Measurements from ENCODE around the gene DMBT1. TPM values are rescaled to one million over a fixed set of nuclear protein-coding genes. Genes with fewer than 3 reads are reported as not detected.
A peak's percentile ranks its signal among the peaks of the same experiment; 100 is the strongest.

The DMBT1 gene
- total RNA-seq, 2 donors from 2014 or later = 0.14 TPM; not detected in 1

- no peak overlapping the region for H3K4me3 ChIP-seq
- H3K27me3 ChIP-seq (replicated peaks; ENCODE audit: insufficient read depth) = no peaks in the 10 kb centered on the region
- DNase-seq (ENCODE audit: low spot score) = no peak
- no peaks in the 10 kb centered on the region for H3K36me3 ChIP-seq
- H3K9me3 ChIP-seq = no peaks in the 10 kb centered on the region
- no peak overlapping the region for H3K27ac ChIP-seq
- ATAC-seq (ENCODE audit: insufficient number of reproducible peaks, low FRiP score, low read depth) = no peak
- H3K4me1 ChIP-seq (ENCODE audit: control insufficient read depth in 1 of 2, low read depth in 2 of 2) = no peaks in the 10 kb centered on the region
- no peak for TF ChIP-seq CTCF (IDR thresholded peaks at IDR 0.05)
Measured at GRCh38 chr10:122525788-122526187, 34.8 kb upstream of the DMBT1 start.

- no peaks in the 10 kb centered on the region for H3K36me3 ChIP-seq
- no peaks in the 10 kb centered on the region for H3K4me1 ChIP-seq (ENCODE audit: control insufficient read depth in 1 of 2, low read depth in 2 of 2)
- no peaks in the 10 kb centered on the region for H3K9me3 ChIP-seq
- DNase-seq (ENCODE audit: low spot score) = no peak
- no peak overlapping the region for H3K4me3 ChIP-seq
- no peak overlapping the region for H3K27ac ChIP-seq
- TF ChIP-seq CTCF (IDR thresholded peaks at IDR 0.05) = no peak
- no peaks in the 10 kb centered on the region for H3K27me3 ChIP-seq (replicated peaks; ENCODE audit: insufficient read depth)
- ATAC-seq (ENCODE audit: insufficient number of reproducible peaks, low FRiP score, low read depth) = no peak
Measured at GRCh38 chr10:122526892-122527291, 33.7 kb upstream of the DMBT1 start.

DNA sequence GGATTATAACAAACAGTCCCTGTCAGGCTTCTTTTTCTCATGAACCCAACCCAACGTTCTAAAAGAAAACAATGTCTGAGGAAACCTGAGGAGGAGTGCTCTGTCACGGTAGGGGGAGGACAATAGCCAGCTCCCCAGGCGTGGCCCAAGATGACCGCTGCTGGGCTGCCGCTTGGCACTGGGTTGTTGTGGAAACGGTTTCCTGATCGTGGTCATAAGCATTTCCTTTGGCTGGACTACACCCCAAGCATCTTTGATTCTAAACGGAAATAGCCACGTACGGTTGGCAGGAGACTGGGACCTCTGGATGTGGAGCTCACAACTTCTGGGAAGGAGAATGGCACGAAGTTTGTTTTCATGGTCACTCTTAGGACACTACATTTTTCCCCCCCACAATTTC, 30.4 kb upstream of the DMBT1 start:
- Histone ChIP-seq H3K4me1 (ENCODE audit: control insufficient read depth in 1 of 2, low read depth in 2 of 2) (no peaks in the 10 kb centered on the region), H3K9me3 (no peaks in the 10 kb centered on the region), H3K36me3 (no peaks in the 10 kb centered on the region), H3K4me3 (no peak overlapping the region), H3K27ac (no peak overlapping the region), H3K27me3 (replicated peaks; ENCODE audit: insufficient read depth) (no peaks in the 10 kb centered on the region)
- no peak for DNase-seq (ENCODE audit: low spot score)
- TF ChIP-seq CTCF (IDR thresholded peaks at IDR 0.05) = no peak
- peak; percentile 53 for ATAC-seq (ENCODE audit: insufficient number of reproducible peaks, low FRiP score, low read depth)

DNA sequence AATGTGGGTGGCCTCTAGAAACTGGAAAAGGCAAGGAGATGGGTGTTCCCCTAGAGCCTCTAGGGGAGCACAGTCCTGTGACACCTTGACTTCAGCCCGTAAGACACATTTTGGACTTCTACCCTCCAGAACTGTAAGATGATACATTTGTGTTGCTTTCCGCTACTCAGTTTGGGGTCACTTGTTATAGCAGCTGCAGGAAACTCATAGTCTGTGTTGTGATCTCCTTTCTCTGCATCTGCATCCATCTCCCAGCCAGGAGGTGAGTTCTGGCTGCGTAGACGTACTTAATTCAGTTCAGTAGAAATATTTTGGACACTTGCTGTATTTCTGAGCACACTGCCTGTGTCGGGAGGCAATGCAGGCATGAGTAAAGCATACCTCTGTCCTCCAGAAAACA, 29.3 kb upstream of the DMBT1 start:
- no peaks in the 10 kb centered on the region for H3K4me1 ChIP-seq (ENCODE audit: control insufficient read depth in 1 of 2, low read depth in 2 of 2)
- no peaks in the 10 kb centered on the region for H3K9me3 ChIP-seq
- H3K27ac ChIP-seq = no peak overlapping the region
- no peaks in the 10 kb centered on the region for H3K36me3 ChIP-seq
- DNase-seq (ENCODE audit: low spot score) (no peak), ATAC-seq (ENCODE audit: insufficient number of reproducible peaks, low FRiP score, low read depth) (no peak)
- H3K27me3 ChIP-seq (replicated peaks; ENCODE audit: insufficient read depth) = no peaks in the 10 kb centered on the region
- no peak overlapping the region for H3K4me3 ChIP-seq
- TF ChIP-seq CTCF (IDR thresholded peaks at IDR 0.05) = no peak

GRCh38 chr10:122531939-122532338, 28.6 kb upstream of the DMBT1 start:
- ATAC-seq (ENCODE audit: insufficient number of reproducible peaks, low FRiP score, low read depth) = no peak
- H3K36me3 ChIP-seq = no peaks in the 10 kb centered on the region
- H3K4me1 ChIP-seq (ENCODE audit: control insufficient read depth in 1 of 2, low read depth in 2 of 2) = no peaks in the 10 kb centered on the region
- H3K27me3 ChIP-seq (replicated peaks; ENCODE audit: insufficient read depth) = no peaks in the 10 kb centered on the region
- H3K9me3 ChIP-seq = no peaks in the 10 kb centered on the region
- no peak overlapping the region for H3K4me3 ChIP-seq
- no peak overlapping the region for H3K27ac ChIP-seq
- TF ChIP-seq CTCF (IDR thresholded peaks at IDR 0.05) = no peak
- no peak for DNase-seq (ENCODE audit: low spot score)
